DND-41 (cell line): ENCODE results near the gene SGSH.

Experiments
- EZH2 ChIP-seq: IDR thresholded peaks from 3 replicates; pipeline ENCODE4 v1.6.1; 2012; ENCODE audit warnings: borderline replicate concordance, low read depth, mild to moderate bottlenecking, moderate library complexity, low read length, inconsistent platforms; ENCODE audit not compliant: severe bottlenecking
- TF ChIP-seq, protein P1 (sequence below): IDR thresholded peaks from 2 replicates; pipeline ENCODE4 v1.5.1; 2012; ENCODE audit warnings: borderline replicate concordance, low read length, moderate library complexity, mild to moderate bottlenecking; ENCODE audit not compliant: poor library complexity, severe bottlenecking; ENCODE audit errors: extremely low read depth

DNA sequence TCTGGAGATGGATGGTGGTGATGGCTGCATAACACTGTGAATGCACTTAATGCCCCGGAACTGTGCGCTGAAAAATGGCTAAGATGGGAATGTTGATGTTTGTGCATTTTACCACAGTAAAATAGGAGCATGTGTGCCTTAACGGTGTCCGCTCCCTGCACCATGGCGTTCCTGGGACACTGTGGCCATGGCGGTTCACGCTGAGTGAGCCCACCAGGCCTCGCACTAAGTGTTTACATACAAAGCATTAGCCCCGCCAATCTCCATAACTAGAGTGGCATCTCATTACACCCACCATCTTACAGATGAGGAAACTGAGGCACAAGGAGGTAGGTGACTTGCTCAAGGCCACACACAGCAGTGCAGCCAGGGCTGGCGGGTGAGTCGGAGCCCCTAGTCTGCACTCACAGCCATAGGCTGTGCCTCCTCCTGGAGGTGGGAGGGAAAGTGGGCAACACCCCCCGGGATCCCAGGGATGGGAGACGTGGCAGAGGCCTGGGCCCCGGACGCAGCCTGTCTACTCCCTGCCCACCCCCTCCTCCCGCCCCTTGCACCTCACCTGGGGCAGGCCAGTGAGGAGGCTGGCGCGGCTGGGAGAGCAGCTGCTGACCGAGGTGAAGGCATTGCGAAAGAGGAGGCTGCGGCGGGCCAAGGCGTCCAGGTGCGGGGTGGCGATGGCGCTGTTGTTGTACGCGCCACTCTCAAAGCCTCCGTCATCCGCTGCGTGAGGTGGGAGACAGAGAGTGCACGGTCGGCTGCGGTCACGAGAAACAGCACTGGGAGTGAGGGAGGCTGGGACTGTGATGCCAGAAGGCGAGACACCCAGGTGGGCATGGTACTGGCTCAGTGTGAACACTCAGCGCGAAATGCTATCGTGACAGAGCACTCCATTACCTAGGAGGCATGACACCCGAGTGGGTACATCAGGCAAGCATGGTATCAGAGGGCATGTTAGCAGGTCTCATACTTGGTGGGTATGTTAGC, 3.4 kb downstream of the SGSH start:
- TF ChIP-seq, protein P1, sequence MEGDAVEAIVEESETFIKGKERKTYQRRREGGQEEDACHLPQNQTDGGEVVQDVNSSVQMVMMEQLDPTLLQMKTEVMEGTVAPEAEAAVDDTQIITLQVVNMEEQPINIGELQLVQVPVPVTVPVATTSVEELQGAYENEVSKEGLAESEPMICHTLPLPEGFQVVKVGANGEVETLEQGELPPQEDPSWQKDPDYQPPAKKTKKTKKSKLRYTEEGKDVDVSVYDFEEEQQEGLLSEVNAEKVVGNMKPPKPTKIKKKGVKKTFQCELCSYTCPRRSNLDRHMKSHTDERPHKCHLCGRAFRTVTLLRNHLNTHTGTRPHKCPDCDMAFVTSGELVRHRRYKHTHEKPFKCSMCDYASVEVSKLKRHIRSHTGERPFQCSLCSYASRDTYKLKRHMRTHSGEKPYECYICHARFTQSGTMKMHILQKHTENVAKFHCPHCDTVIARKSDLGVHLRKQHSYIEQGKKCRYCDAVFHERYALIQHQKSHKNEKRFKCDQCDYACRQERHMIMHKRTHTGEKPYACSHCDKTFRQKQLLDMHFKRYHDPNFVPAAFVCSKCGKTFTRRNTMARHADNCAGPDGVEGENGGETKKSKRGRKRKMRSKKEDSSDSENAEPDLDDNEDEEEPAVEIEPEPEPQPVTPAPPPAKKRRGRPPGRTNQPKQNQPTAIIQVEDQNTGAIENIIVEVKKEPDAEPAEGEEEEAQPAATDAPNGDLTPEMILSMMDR = no peak
- no peak for TF ChIP-seq EZH2
